ENCODE results near the gene MAPK10. TPM values are rescaled to one million over a fixed set of nuclear protein-coding genes. Genes with fewer than 3 reads are reported as not detected.

The MAPK10 gene
- 1 to 10 TPM; 1.4 to 1.5 TPM for polyA plus RNA-seq

DNA sequence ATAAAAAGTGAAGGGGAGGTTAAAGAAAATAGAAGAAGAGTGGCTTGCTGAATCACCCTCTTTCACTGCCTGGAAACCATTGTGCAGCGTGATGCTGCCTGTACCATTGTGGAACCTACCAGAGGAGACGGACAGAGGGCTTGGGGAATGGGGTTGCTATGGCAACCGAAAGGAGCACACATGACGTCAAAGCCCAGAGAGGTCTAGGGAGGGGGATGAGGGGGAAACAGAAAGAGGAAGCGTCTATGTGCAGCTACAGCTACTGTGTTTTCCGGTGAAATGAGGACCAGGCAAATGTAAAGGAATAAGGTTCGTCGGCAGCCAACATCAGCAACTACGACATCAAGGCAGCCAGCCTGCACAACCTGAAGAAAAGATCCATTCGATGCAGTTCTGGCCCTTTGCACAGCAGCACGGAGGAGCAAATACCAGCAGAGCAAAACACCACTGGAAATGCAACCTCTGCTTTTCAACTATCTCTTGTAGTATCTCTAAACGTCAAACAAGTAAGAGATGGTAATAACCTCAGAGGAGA, at the start of gene MAPK10:
Gene MAPK10 (minus strand): TSS at position 110 of the 535 bp plus-strand sequence.
- 19 to 34% methylated on average over 12 of the region's 12 CpGs for WGBS, 2 donors
- no peak within 1 kb of the TSS for H3K27ac ChIP-seq (ENCODE audit: low read depth in 2 of 2, low read length in 1 of 2)
- peaks cover 0 to 4% of the 10 kb centered on the region in 2 donors for H3K4me1 ChIP-seq (ENCODE audit: control insufficient read depth in 2 of 2, insufficient read depth in 2 of 2, low read length in 1 of 2)
- H3K36me3 ChIP-seq (ENCODE audit: control insufficient read depth in 2 of 2, insufficient read depth in 2 of 2, low read length in 1 of 2) = no peaks in the 10 kb centered on the region
- H3K27me3 ChIP-seq (ENCODE audit: control insufficient read depth in 1 of 2, insufficient read depth in 2 of 2, low read length in 2 of 2) = peaks cover 0 to 3% of the 10 kb centered on the region in 2 donors
- no peaks in the 10 kb centered on the region for H3K9me3 ChIP-seq (ENCODE audit: control insufficient read depth in 2 of 2, insufficient read depth in 1 of 2, low read depth in 1 of 2, low read length in 1 of 2)
- no peak within 1 kb of the TSS for H3K4me3 ChIP-seq (ENCODE audit: low read depth in 1 of 2, low read length in 2 of 2)

DNA sequence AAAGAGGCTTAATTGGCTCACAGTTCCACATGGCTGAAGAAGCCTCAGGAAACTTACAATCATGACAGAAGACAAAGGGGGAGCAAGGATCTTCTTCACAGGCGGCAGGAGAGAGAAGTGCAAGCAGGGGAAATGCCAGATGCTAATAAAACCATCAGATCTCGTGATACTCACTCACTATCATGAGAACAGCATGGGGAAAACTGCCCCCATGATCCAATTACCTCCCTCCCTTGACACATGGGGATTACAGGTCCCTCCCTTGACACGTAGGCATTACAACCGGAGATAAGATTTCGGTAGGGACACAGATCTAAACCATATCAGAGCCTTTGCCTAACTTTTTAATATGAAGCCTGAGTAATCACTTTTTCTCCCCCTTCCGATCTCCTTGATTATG, 43.7 kb upstream of the MAPK10 start:
- H3K9me3 ChIP-seq (ENCODE audit: control insufficient read depth in 2 of 2, insufficient read depth in 1 of 2, low read depth in 1 of 2, low read length in 1 of 2) = no peaks in the 10 kb centered on the region
- no peaks in the 10 kb centered on the region for H3K36me3 ChIP-seq (ENCODE audit: control insufficient read depth in 2 of 2, insufficient read depth in 2 of 2, low read length in 1 of 2)
- H3K4me3 ChIP-seq (ENCODE audit: low read depth in 1 of 2, low read length in 2 of 2) = no peak overlapping the region
- H3K27me3 ChIP-seq (ENCODE audit: control insufficient read depth in 1 of 2, insufficient read depth in 2 of 2, low read length in 2 of 2) = no peaks in the 10 kb centered on the region
- H3K4me1 ChIP-seq (ENCODE audit: control insufficient read depth in 2 of 2, insufficient read depth in 2 of 2, low read length in 1 of 2) = no peaks in the 10 kb centered on the region
- no peak overlapping the region for H3K27ac ChIP-seq (ENCODE audit: low read depth in 2 of 2, low read length in 1 of 2)
- WGBS, 2 donors = 74 to 87% methylated on average over 6 of the region's 6 CpGs

DNA sequence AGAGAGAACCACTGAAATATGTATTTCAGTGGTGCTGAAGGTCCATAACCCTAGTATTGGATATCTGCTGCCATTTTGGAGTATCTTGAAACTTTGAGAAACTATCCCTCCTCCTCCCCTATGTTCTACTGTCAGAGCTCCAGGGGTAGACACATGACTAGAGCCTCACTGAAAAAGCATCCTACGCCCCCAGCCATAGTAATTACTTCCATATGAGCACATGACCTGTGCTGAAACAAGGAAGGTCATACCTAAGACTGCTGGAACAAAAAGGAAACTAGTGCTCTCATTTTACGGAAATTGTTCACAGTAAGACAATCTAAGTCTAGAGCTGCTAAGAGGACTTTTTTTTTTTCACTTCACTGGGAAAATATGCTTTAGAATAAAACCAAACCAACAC, 42.0 kb upstream of the MAPK10 start:
- WGBS, 2 donors = 85 to 88% methylated on average over 2 of the region's 2 CpGs
- Histone ChIP-seq H3K4me3 (ENCODE audit: low read depth in 1 of 2, low read length in 2 of 2) (no peak overlapping the region), H3K27me3 (ENCODE audit: control insufficient read depth in 1 of 2, insufficient read depth in 2 of 2, low read length in 2 of 2) (no peaks in the 10 kb centered on the region), H3K9me3 (ENCODE audit: control insufficient read depth in 2 of 2, insufficient read depth in 1 of 2, low read depth in 1 of 2, low read length in 1 of 2) (no peaks in the 10 kb centered on the region), H3K4me1 (ENCODE audit: control insufficient read depth in 2 of 2, insufficient read depth in 2 of 2, low read length in 1 of 2) (no peaks in the 10 kb centered on the region), H3K36me3 (ENCODE audit: control insufficient read depth in 2 of 2, insufficient read depth in 2 of 2, low read length in 1 of 2) (no peaks in the 10 kb centered on the region), H3K27ac (ENCODE audit: low read depth in 2 of 2, low read length in 1 of 2) (no peak overlapping the region)

- Histone ChIP-seq H3K27me3 (ENCODE audit: control insufficient read depth in 1 of 2, insufficient read depth in 2 of 2, low read length in 2 of 2) (no peaks in the 10 kb centered on the region), H3K9me3 (ENCODE audit: control insufficient read depth in 2 of 2, insufficient read depth in 1 of 2, low read depth in 1 of 2, low read length in 1 of 2) (no peaks in the 10 kb centered on the region), H3K4me1 (ENCODE audit: control insufficient read depth in 2 of 2, insufficient read depth in 2 of 2, low read length in 1 of 2) (no peaks in the 10 kb centered on the region), H3K36me3 (ENCODE audit: control insufficient read depth in 2 of 2, insufficient read depth in 2 of 2, low read length in 1 of 2) (no peaks in the 10 kb centered on the region), H3K4me3 (ENCODE audit: low read depth in 1 of 2, low read length in 2 of 2) (no peak overlapping the region), H3K27ac (ENCODE audit: low read depth in 2 of 2, low read length in 1 of 2) (no peak overlapping the region)
- WGBS, 2 donors = 66 to 76% methylated on average over 4 of the region's 4 CpGs
Observed at GRCh38 chr4:86400216-86400615, 40.4 kb upstream of the MAPK10 start.

DNA sequence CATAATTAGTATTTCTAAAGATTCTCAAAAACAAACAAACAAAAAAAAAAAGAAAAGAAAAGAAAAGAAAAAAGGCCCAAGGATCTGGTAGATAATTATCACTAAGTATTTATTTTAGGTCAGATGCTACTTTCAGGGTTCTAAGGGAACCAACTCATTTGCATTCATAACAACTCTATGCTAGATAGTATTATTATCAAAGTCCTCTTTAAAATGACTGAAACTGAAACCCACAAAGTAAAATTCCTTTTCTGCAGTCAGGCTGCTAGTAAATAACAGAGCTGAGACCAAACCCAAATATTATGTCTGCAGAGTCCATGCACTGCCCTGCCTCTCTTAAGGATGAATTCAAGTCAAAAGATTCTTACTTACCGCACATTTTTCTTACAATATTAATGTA, 38.3 kb upstream of the MAPK10 start:
- Histone ChIP-seq H3K36me3 (ENCODE audit: control insufficient read depth in 2 of 2, insufficient read depth in 2 of 2, low read length in 1 of 2) (no peaks in the 10 kb centered on the region), H3K4me3 (ENCODE audit: low read depth in 1 of 2, low read length in 2 of 2) (no peak overlapping the region), H3K27me3 (ENCODE audit: control insufficient read depth in 1 of 2, insufficient read depth in 2 of 2, low read length in 2 of 2) (no peaks in the 10 kb centered on the region), H3K9me3 (ENCODE audit: control insufficient read depth in 2 of 2, insufficient read depth in 1 of 2, low read depth in 1 of 2, low read length in 1 of 2) (no peaks in the 10 kb centered on the region), H3K4me1 (ENCODE audit: control insufficient read depth in 2 of 2, insufficient read depth in 2 of 2, low read length in 1 of 2) (no peaks in the 10 kb centered on the region), H3K27ac (ENCODE audit: low read depth in 2 of 2, low read length in 1 of 2) (no peak overlapping the region)
- 93 to 96% methylated on average over 1 of the region's 1 CpG for WGBS, 2 donors

DNA sequence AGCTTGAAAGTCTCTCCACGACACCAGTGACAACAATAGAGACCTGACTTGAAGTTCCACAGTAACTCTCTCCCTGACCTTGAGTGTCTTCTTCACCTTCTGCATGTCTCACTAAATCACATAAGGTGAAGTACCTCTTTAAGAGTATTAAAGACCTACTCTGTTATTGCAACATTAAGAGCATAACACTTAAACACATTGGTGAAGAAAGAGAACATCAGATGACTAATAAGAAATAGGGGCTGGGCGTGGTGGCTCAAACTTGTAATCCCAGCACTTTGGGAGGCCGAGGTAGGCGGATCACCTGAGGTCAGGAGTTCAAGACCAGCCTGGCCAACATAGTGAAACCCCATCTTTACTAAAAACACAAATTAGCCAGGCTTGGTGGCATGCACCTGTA, 33.9 kb upstream of the MAPK10 start:
- no peaks in the 10 kb centered on the region for H3K36me3 ChIP-seq (ENCODE audit: control insufficient read depth in 2 of 2, insufficient read depth in 2 of 2, low read length in 1 of 2)
- no peak overlapping the region for H3K27ac ChIP-seq (ENCODE audit: low read depth in 2 of 2, low read length in 1 of 2)
- H3K9me3 ChIP-seq (ENCODE audit: control insufficient read depth in 2 of 2, insufficient read depth in 1 of 2, low read depth in 1 of 2, low read length in 1 of 2) = no peaks in the 10 kb centered on the region
- H3K27me3 ChIP-seq (ENCODE audit: control insufficient read depth in 1 of 2, insufficient read depth in 2 of 2, low read length in 2 of 2) = no peaks in the 10 kb centered on the region
- H3K4me1 ChIP-seq (ENCODE audit: control insufficient read depth in 2 of 2, insufficient read depth in 2 of 2, low read length in 1 of 2) = no peaks in the 10 kb centered on the region
- no peak overlapping the region for H3K4me3 ChIP-seq (ENCODE audit: low read depth in 1 of 2, low read length in 2 of 2)
- WGBS, 2 donors = 63 to 71% methylated on average over 4 of the region's 4 CpGs

- Histone ChIP-seq H3K9me3 (ENCODE audit: control insufficient read depth in 2 of 2, insufficient read depth in 1 of 2, low read depth in 1 of 2, low read length in 1 of 2) (no peaks in the 10 kb centered on the region), H3K4me3 (ENCODE audit: low read depth in 1 of 2, low read length in 2 of 2) (no peak overlapping the region), H3K27me3 (ENCODE audit: control insufficient read depth in 1 of 2, insufficient read depth in 2 of 2, low read length in 2 of 2) (no peaks in the 10 kb centered on the region), H3K4me1 (ENCODE audit: control insufficient read depth in 2 of 2, insufficient read depth in 2 of 2, low read length in 1 of 2) (no peaks in the 10 kb centered on the region), H3K27ac (ENCODE audit: low read depth in 2 of 2, low read length in 1 of 2) (no peak overlapping the region), H3K36me3 (ENCODE audit: control insufficient read depth in 2 of 2, insufficient read depth in 2 of 2, low read length in 1 of 2) (no peaks in the 10 kb centered on the region)
- WGBS, 2 donors = 87 to 91% methylated on average over 1 of the region's 1 CpG
Observed at GRCh38 chr4:86389664-86390063, 29.8 kb upstream of the MAPK10 start.

GRCh38 chr4:86388252-86388651, 28.4 kb upstream of the MAPK10 start:
- WGBS, 2 donors = 86 to 97% methylated on average over 1 of the region's 1 CpG
- Histone ChIP-seq H3K27me3 (ENCODE audit: control insufficient read depth in 1 of 2, insufficient read depth in 2 of 2, low read length in 2 of 2) (no peaks in the 10 kb centered on the region), H3K27ac (ENCODE audit: low read depth in 2 of 2, low read length in 1 of 2) (no peak overlapping the region), H3K9me3 (ENCODE audit: control insufficient read depth in 2 of 2, insufficient read depth in 1 of 2, low read depth in 1 of 2, low read length in 1 of 2) (no peaks in the 10 kb centered on the region), H3K4me3 (ENCODE audit: low read depth in 1 of 2, low read length in 2 of 2) (no peak overlapping the region), H3K36me3 (ENCODE audit: control insufficient read depth in 2 of 2, insufficient read depth in 2 of 2, low read length in 1 of 2) (no peaks in the 10 kb centered on the region), H3K4me1 (ENCODE audit: control insufficient read depth in 2 of 2, insufficient read depth in 2 of 2, low read length in 1 of 2) (no peaks in the 10 kb centered on the region)

DNA sequence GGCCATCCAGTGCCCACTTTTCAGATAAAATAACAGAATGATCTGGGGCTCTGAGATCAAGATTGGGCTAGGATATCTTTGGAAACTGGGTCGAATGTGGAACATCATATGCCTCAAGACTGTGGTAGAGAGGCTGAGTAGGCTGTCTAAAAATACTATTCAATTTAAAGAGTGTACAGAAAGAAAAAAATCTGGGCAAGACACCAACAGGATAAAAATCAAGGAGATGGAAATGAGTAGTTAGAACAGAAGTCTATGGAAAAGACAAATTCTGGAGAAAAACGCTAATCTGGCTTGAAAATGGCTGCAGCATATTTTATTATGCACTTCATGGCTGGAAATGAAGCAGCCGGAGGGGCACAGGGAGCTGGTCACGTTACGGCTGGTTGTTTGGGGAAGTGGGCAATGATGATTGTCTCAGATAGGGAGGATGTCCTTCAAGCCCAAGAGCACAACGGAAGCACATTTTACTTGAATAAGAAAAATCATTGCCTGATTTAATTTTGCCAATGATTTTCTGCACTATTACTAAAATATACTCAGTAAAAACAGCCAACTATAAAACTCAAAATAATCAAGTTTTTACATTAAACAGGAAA, 27.1 kb upstream of the MAPK10 start:
- Histone ChIP-seq H3K36me3 (ENCODE audit: control insufficient read depth in 2 of 2, insufficient read depth in 2 of 2, low read length in 1 of 2) (no peaks in the 10 kb centered on the region), H3K9me3 (ENCODE audit: control insufficient read depth in 2 of 2, insufficient read depth in 1 of 2, low read depth in 1 of 2, low read length in 1 of 2) (no peaks in the 10 kb centered on the region), H3K4me1 (ENCODE audit: control insufficient read depth in 2 of 2, insufficient read depth in 2 of 2, low read length in 1 of 2) (peaks cover 0 to 1% of the 10 kb centered on the region in 2 donors), H3K4me3 (ENCODE audit: low read depth in 1 of 2, low read length in 2 of 2) (no peak overlapping the region), H3K27ac (ENCODE audit: low read depth in 2 of 2, low read length in 1 of 2) (no peak overlapping the region), H3K27me3 (ENCODE audit: control insufficient read depth in 1 of 2, insufficient read depth in 2 of 2, low read length in 2 of 2) (no peaks in the 10 kb centered on the region)
- WGBS, 2 donors = 71 to 76% methylated on average over 6 of the region's 6 CpGs

DNA sequence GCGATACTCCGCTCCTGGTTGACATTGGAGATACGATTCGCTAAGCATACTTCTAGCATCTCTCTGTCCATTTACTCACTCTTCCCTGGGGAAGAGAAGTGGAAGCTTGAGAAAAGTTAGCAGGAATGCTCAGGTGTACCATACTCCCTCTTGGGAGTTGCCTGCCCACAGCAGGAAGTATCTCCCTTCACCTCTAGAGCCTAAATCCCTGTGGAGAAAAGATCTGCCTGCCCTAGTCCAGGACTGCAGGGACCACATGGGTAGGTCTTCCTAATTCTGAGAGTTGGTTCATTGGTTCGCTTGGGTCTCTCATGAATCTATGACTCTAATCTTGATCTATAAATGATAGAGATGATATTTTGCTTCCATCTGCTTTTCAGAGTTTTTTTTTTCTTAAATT, 26.3 kb upstream of the MAPK10 start:
- no peak overlapping the region for H3K4me3 ChIP-seq (ENCODE audit: low read depth in 1 of 2, low read length in 2 of 2)
- 96 to 98% methylated on average over 5 of the region's 5 CpGs for WGBS, 2 donors
- H3K36me3 ChIP-seq (ENCODE audit: control insufficient read depth in 2 of 2, insufficient read depth in 2 of 2, low read length in 1 of 2) = no peaks in the 10 kb centered on the region
- H3K27me3 ChIP-seq (ENCODE audit: control insufficient read depth in 1 of 2, insufficient read depth in 2 of 2, low read length in 2 of 2) = no peaks in the 10 kb centered on the region
- H3K27ac ChIP-seq (ENCODE audit: low read depth in 2 of 2, low read length in 1 of 2) = no peak overlapping the region
- peaks cover 0 to 1% of the 10 kb centered on the region in 2 donors for H3K4me1 ChIP-seq (ENCODE audit: control insufficient read depth in 2 of 2, insufficient read depth in 2 of 2, low read length in 1 of 2)
- H3K9me3 ChIP-seq (ENCODE audit: control insufficient read depth in 2 of 2, insufficient read depth in 1 of 2, low read depth in 1 of 2, low read length in 1 of 2) = no peaks in the 10 kb centered on the region
